Epithelial cell of proximal tubule (primary cell): ENCODE measurements around the gene TACC3. TPM values are rescaled to one million over a fixed set of nuclear protein-coding genes. Genes with fewer than 3 reads are reported as not detected.

Source experiments
- DNase-seq: peaks from one replicate; pipeline ENCODE4 v3.0.0-alpha.2; 2011; ENCODE audit warnings: low read depth
- H3K4me3 ChIP-seq: 2 replicates; pipeline ENCODE4 v1.5.1; 2011; ENCODE audit warnings: low read depth, mild to moderate bottlenecking, low read length
- total RNA-seq: library from RNA; depleted of rRNA; stranded (reverse); fragments of >200 nt; gene quantifications from 2 replicates; pipeline ENCODE4 v1.2.3, GENCODE V29; 2015
- TF ChIP-seq, protein P1 (sequence below): conservative IDR thresholded peaks from 2 replicates; pipeline ENCODE4 v1.5.1; 2012; ENCODE audit warnings: low read depth, mild to moderate bottlenecking, low read length

The TACC3 gene
- total RNA-seq, 1 donor from 2014 or later: 94.4 TPM

DNA sequence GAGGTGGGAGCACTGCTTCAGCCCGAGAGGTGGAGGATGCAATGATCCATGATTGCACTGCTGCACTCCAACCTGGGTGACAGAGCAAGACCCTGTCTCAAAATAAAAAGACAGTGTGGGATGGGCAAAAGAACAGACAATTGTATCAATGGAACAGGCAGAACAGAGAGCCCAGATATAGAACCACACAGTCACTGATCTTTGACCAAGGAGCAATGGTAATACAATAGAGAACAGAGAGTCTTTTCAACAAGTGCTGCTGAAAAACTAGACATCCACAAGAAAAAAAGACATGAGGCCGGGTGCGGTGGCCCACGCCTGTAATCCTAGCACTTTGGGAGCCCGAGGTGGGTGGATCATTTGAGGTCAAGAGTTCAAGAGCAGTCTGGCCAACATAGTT, 43.1 kb upstream of the TACC3 start:
- TF ChIP-seq, protein P1, sequence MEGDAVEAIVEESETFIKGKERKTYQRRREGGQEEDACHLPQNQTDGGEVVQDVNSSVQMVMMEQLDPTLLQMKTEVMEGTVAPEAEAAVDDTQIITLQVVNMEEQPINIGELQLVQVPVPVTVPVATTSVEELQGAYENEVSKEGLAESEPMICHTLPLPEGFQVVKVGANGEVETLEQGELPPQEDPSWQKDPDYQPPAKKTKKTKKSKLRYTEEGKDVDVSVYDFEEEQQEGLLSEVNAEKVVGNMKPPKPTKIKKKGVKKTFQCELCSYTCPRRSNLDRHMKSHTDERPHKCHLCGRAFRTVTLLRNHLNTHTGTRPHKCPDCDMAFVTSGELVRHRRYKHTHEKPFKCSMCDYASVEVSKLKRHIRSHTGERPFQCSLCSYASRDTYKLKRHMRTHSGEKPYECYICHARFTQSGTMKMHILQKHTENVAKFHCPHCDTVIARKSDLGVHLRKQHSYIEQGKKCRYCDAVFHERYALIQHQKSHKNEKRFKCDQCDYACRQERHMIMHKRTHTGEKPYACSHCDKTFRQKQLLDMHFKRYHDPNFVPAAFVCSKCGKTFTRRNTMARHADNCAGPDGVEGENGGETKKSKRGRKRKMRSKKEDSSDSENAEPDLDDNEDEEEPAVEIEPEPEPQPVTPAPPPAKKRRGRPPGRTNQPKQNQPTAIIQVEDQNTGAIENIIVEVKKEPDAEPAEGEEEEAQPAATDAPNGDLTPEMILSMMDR: no peak
- H3K4me3 ChIP-seq: no peak overlapping the region
- no peak for DNase-seq

- TF ChIP-seq, protein P1: no peak
- H3K4me3 ChIP-seq: peak overlapping the region; percentile 60
- DNase-seq: no peak
These were observed 38.5 kb upstream of the TACC3 start for GRCh38 chr4:1682860-1683259.

DNA sequence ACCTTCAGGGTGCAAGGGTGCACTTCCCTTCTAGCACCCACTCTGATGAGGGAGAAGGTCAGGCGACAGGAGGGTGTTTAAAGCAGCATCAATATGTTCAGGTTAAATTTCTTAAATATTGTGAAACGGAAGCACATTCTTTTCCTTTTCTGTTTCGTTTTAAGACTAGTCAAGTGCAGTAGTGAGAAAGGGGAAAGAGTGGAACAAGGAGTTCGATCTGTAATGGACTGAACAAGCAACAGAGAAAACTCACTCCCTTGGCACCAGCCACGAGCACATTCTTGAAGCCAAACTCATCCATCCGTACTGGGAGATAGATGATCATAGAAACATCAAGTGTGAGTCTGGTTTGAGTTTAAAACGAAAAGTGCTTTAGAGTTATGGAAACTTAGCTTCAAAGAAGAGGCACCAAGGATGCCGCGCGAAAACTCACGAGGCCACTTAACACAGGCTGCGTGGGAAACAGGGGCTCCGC, 38.0 kb upstream of the TACC3 start:
- TF ChIP-seq, protein P1: no peak
- peak overlapping the region; percentile 60 for H3K4me3 ChIP-seq
- DNase-seq: peak; percentile 61

GRCh38 chr4:1683736-1684505, 37.4 kb upstream of the TACC3 start, which contains the start of gene FAM53A:
Gene FAM53A (minus strand): TSS chr4:1684313. CDS start chr4:1668741, 15,572 bp downstream.
- peak within 1 kb of the TSS; percentile 60 for H3K4me3 ChIP-seq
- TF ChIP-seq, protein P1: no peak
- DNase-seq: no peak

GRCh38 chr4:1684506-1685234, 36.7 kb upstream of the TACC3 start:
- H3K4me3 ChIP-seq: peak overlapping the region; percentile 26
- DNase-seq: no peak
- TF ChIP-seq, protein P1: no peak

GRCh38 chr4:1685235-1686150, 35.8 kb upstream of the TACC3 start:
- H3K4me3 ChIP-seq: peak overlapping the region; percentile 26
- TF ChIP-seq, protein P1: no peak
- DNase-seq: peak; percentile 74
